PFSK-1 (cell line): ENCODE data around the gene OR52K2.

Experiments
- FOXP2 ChIP-seq: optimal IDR thresholded peaks from 2 replicates; pipeline ENCODE3; 2011; ENCODE audit warnings: borderline replicate concordance, control low read depth, inconsistent platforms; ENCODE audit not compliant: insufficient read depth; ENCODE audit errors: extremely low read length, extremely low read depth
- POLR2AphosphoS5 ChIP-seq: IDR thresholded peaks from 2 replicates; pipeline ENCODE4 v1.6.1; 2012; ENCODE audit warnings: low read depth, mild to moderate bottlenecking, control low read depth, low read length, moderate library complexity
- SIN3A ChIP-seq: IDR thresholded peaks from 2 replicates; pipeline ENCODE4 v1.6.1; 2012; ENCODE audit warnings: mild to moderate bottlenecking, low read length, moderate library complexity, borderline replicate concordance; ENCODE audit not compliant: insufficient read depth
- TAF1 ChIP-seq: IDR thresholded peaks from 2 replicates; pipeline ENCODE4 v1.6.1; 2012; ENCODE audit warnings: low read length, control low read depth, borderline replicate concordance; ENCODE audit not compliant: insufficient read depth
- TF ChIP-seq, protein P1 (sequence below), 2 experiments: IDR thresholded peaks; 2 replicates each; pipeline versions ENCODE4 v1.6.1 to v1.8.0; 2011 to 2012; ENCODE audit warnings: low read depth in 2 of 2, low read length in 2 of 2, control low read depth in 1 of 2, inconsistent platforms in 1 of 2, mild to moderate bottlenecking in 1 of 2, moderate library complexity in 1 of 2; ENCODE audit not compliant: insufficient read depth in 1 of 2

DNA sequence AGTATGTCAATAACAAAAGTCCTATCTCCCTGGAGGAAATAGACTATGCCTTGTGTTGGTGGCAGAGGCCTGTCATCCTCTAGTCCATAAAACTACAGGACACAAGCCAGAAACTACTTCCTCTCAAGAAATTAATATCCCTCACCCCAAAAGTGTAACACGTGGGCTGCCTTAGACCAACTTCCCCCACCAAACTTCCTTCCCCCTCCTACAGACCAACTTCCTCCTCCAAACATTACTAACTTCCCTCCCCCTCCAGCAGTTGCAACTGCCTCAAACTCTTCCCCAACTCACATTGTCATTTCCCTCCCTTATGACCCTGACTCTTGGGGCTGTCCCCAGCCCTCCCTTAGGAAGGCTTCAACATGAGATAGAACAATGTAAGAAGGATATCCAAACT is 6.3 kb downstream of the OR52K2 start:
- TF ChIP-seq POLR2AphosphoS5 (no peak), SIN3A (no peak), TAF1 (no peak), FOXP2 (no peak)
- TF ChIP-seq, protein P1, sequence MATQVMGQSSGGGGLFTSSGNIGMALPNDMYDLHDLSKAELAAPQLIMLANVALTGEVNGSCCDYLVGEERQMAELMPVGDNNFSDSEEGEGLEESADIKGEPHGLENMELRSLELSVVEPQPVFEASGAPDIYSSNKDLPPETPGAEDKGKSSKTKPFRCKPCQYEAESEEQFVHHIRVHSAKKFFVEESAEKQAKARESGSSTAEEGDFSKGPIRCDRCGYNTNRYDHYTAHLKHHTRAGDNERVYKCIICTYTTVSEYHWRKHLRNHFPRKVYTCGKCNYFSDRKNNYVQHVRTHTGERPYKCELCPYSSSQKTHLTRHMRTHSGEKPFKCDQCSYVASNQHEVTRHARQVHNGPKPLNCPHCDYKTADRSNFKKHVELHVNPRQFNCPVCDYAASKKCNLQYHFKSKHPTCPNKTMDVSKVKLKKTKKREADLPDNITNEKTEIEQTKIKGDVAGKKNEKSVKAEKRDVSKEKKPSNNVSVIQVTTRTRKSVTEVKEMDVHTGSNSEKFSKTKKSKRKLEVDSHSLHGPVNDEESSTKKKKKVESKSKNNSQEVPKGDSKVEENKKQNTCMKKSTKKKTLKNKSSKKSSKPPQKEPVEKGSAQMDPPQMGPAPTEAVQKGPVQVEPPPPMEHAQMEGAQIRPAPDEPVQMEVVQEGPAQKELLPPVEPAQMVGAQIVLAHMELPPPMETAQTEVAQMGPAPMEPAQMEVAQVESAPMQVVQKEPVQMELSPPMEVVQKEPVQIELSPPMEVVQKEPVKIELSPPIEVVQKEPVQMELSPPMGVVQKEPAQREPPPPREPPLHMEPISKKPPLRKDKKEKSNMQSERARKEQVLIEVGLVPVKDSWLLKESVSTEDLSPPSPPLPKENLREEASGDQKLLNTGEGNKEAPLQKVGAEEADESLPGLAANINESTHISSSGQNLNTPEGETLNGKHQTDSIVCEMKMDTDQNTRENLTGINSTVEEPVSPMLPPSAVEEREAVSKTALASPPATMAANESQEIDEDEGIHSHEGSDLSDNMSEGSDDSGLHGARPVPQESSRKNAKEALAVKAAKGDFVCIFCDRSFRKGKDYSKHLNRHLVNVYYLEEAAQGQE (IDR thresholded peaks at IDR 0.05; ENCODE audit: insufficient read depth in 1 of 2, low read depth in 2 of 2, low read length in 2 of 2), result no peak
